Measurements from ENCODE around the gene MGLL. TPM values are rescaled to one million over a fixed set of nuclear protein-coding genes. Genes with fewer than 3 reads are reported as not detected.
A peak's percentile ranks its signal among the peaks of the same experiment; 100 is the strongest.

The MGLL gene
- total RNA-seq, 3 donors from 2014 or later: 212 to 515 (median 221) TPM

GRCh38 chr3:127760791-127761440 is 61.4 kb downstream of the MGLL start:
- ATAC-seq: no peak
- TF ChIP-seq CTCF (IDR thresholded peaks at IDR 0.05): no peak

GRCh38 chr3:127760361-127760760 is 62.0 kb downstream of the MGLL start:
- Histone ChIP-seq H3K4me3 (no peak overlapping the region), H3K36me3 (ENCODE audit: low read depth) (no peaks in the 10 kb centered on the region), H3K4me1 (ENCODE audit: low read depth) (peaks cover 21% of the 10 kb centered on the region), H3K9me3 (no peaks in the 10 kb centered on the region)
- ATAC-seq (no peak), DNase-seq (peak in 1 of 3 donors; percentile 28)
- intact Hi-C loops (cut with DNase I, micrococcal nuclease): no loop called here
- TF ChIP-seq CTCF (IDR thresholded peaks at IDR 0.05): no peak

More at GRCh38 chr3:127760791-127761440, 61.4 kb downstream of the MGLL start:
- peaks cover 21% of the 10 kb centered on the region for H3K4me1 ChIP-seq (ENCODE audit: low read depth)
- intact Hi-C loops (cut with DNase I, micrococcal nuclease): no loop called here
- no peak overlapping the region for H3K4me3 ChIP-seq
- H3K36me3 ChIP-seq (ENCODE audit: low read depth): no peaks in the 10 kb centered on the region
- DNase-seq: peak in 1 of 3 donors; percentile 33
- H3K9me3 ChIP-seq: no peaks in the 10 kb centered on the region

GRCh38 chr3:127759826-127760225 is 62.5 kb downstream of the MGLL start:
- Histone ChIP-seq H3K36me3 (ENCODE audit: low read depth) (no peaks in the 10 kb centered on the region), H3K9me3 (no peaks in the 10 kb centered on the region), H3K4me1 (ENCODE audit: low read depth) (peaks cover 21% of the 10 kb centered on the region), H3K4me3 (no peak overlapping the region)
- TF ChIP-seq CTCF (IDR thresholded peaks at IDR 0.05): no peak
- ATAC-seq (no peak), DNase-seq (peak in 1 of 3 donors; percentile 7)
- intact Hi-C loops (cut with DNase I, micrococcal nuclease): no loop called here

GRCh38 chr3:127758013-127758412 is 64.3 kb downstream of the MGLL start:
- TF ChIP-seq CTCF (IDR thresholded peaks at IDR 0.05): no peak
- Histone ChIP-seq H3K36me3 (ENCODE audit: low read depth) (no peaks in the 10 kb centered on the region), H3K9me3 (no peaks in the 10 kb centered on the region), H3K4me3 (no peak overlapping the region), H3K4me1 (ENCODE audit: low read depth) (peaks cover 21% of the 10 kb centered on the region)
- peak; percentile 68 for ATAC-seq
- DNase-seq: peak; percentile 57 to 71 (median 67)
- intact Hi-C loops (cut with DNase I, micrococcal nuclease): no loop called here

GRCh38 chr3:127755305-127755681 is 67.0 kb downstream of the MGLL start:
- Histone ChIP-seq H3K4me1 (ENCODE audit: low read depth) (peaks cover 22% of the 10 kb centered on the region), H3K36me3 (ENCODE audit: low read depth) (no peaks in the 10 kb centered on the region), H3K4me3 (no peak overlapping the region), H3K9me3 (no peaks in the 10 kb centered on the region)
- DNase-seq (no peak), ATAC-seq (no peak)
- intact Hi-C loops (cut with DNase I, micrococcal nuclease): no loop called here
- no peak for TF ChIP-seq CTCF (IDR thresholded peaks at IDR 0.05)

Data from mucosa of descending colon (tissue), 3 donors.